Lower leg skin (tissue), 4 donors: ENCODE results near the gene SNCG. TPM values are rescaled to one million over a fixed set of nuclear protein-coding genes. Genes with fewer than 3 reads are reported as not detected.
"Not testable (repeated sequence)": the region's sequence is repeated elsewhere in the genome, so short reads cannot be mapped to it uniquely, and the experiment has no call there.

Experiments
- DNase-seq, 2 donors: peaks; one replicate each; pipeline ENCODE4 v3.0.0-alpha.2; 2019; ENCODE audit warnings: low spot score in 2 of 2
- H3K4me3 ChIP-seq: fragments of 200-600 bp; sonication (generic); 2 replicates; pipeline ENCODE4 v1.5.1; 2017; ENCODE audit warnings: mild to moderate bottlenecking, low read depth; ENCODE audit not compliant: poor library complexity, severe bottlenecking
- CTCF ChIP-seq, 3 donors: fragments of 450-650 bp; IDR thresholded peaks; one replicate each; pipeline ENCODE4 v1.5.1; 2016; ENCODE audit warnings: antibody characterized with exemption in 3 of 3, mild to moderate bottlenecking in 3 of 3, moderate library complexity in 2 of 3
- POLR2A ChIP-seq, 2 donors: fragments of 450-650 bp; IDR thresholded peaks; one replicate each; pipeline ENCODE4 v1.6.1; 2016 to 2017; ENCODE audit warnings: antibody characterized with exemption in 2 of 2, mild to moderate bottlenecking in 1 of 2, moderate library complexity in 1 of 2
- WGBS, 2 donors: methylation state at CpG; one replicate each; pipeline ENCODE4 v1.1.5; 2018; 5-methylcytosine and 5-hydroxymethylcytosine counted together
- intact Hi-C: fragments of 100-400 bp; cut with DNase I; formaldehyde crosslinking; loops from one replicate; pipeline ENCODE4 v1.15.0; 2023; ENCODE audit warnings: low total_unique reads
- total RNA-seq, 4 donors: library from RNA; depleted of rRNA; stranded (reverse); fragments of >200 nt; gene quantifications; one replicate each; pipeline ENCODE4 v1.1.0, GENCODE V29; 2016

The SNCG gene
- total RNA-seq, 4 donors from 2014 or later, result 26.5 to 62.9 (median 41.1) TPM

DNA sequence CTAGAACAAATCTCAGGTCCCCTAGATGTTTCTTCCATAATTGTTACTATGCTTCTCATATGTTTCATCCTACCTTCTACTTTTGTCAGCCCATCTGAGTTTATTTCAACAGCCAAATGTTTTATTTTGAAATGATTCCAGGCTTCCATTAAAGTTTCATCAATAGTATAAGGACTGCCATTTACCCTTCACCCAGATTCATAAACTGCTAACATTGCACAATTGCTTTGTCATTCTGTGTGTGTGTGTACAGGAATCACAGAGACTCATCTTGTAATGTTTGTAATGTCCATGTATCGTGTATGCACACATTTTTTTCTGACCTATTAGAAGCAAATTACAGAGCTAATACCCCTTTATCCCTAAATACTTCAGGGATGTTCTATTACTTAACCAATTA, 26.5 kb upstream of the SNCG start:
- 76 to 81% methylated on average over 1 of the region's 1 CpG for WGBS, 2 donors
- no peak overlapping the region for H3K4me3 ChIP-seq
- intact Hi-C loops, result no loop called here
- TF ChIP-seq POLR2A (IDR thresholded peaks at IDR 0.05) (no peak), CTCF (IDR thresholded peaks at IDR 0.05) (no peak)
- no peak for DNase-seq

DNA sequence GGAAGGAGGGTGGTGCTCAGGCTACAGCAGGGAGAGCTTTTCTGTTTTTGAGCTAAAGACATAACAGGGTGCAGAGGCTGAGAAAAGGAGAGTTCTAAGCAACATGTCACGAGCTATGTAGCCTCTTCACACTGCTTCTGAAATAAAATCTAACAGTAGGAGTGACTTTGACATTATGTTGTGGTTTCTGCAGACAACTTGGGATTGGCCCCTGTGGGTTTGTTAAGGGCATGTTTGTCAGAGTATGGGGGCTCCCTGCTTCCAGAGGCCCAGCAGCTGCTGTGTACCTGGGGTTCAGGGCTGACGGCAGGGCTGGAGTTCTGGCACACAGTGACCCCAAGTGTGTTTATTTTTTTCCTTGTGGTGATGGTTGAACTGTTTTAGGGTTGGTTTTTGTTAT, 25.7 kb upstream of the SNCG start:
- DNase-seq, result no peak
- 82 to 89% methylated on average over 2 of the region's 2 CpGs for WGBS, 2 donors
- TF ChIP-seq POLR2A (IDR thresholded peaks at IDR 0.05), result no peak
- no peak for TF ChIP-seq CTCF (IDR thresholded peaks at IDR 0.05)
- no peak overlapping the region for H3K4me3 ChIP-seq
- intact Hi-C loops, result no loop called here

GRCh38 chr10:86934162-86934711, 24.2 kb upstream of the SNCG start:
- DNase-seq, H3K4me3 ChIP-seq, intact Hi-C loops: not testable (repeated sequence)
- WGBS, 2 donors, result 81 to 90% methylated on average over 6 of the region's 6 CpGs

GRCh38 chr10:86936661-86937501, 21.5 kb upstream of the SNCG start:
- TF ChIP-seq POLR2A (IDR thresholded peaks at IDR 0.05) (no peak), CTCF (IDR thresholded peaks at IDR 0.05) (no peak)
- intact Hi-C loops, result no loop called here
- 82% methylated on average over 13 of the region's 13 CpGs for WGBS, 2 donors
- H3K4me3 ChIP-seq, result no peak overlapping the region
- peak in 1 of 2 donors; percentile 25 for DNase-seq

DNA sequence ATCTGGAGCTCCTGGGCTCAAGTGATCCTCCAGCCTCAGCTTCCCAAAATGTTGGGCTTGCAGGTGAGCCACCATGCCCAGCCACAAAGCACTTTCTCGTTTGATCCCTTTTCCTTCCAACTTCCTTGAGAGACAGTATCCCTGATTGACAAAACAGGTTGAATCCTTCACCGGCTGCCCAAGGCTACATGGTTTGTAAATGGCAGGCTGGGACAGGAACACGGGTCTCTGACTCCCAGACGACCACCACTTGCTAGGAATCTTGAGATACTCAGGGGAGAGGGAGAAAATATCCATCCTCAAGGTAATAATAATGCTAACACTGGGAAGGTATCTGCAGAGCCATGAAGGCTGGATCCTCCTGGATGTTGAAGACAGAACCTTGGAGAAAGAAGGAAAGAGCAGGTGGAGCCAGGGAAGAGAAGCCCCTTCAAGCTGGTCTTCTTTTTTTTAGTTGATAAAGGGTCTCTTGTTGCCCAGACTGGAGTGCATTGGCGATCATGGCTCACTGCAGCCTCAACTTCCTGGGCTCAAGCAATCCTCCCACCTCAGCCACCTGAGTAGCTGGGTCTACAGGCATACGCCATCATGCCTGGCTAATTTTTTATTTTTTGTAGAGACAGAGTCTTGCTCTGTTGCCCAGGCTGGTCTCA, 20.8 kb upstream of the SNCG start:
- H3K4me3 ChIP-seq, result no peak overlapping the region
- peak in 1 of 2 donors; percentile 52 for DNase-seq
- WGBS, 2 donors, result 69 to 76% methylated on average over 6 of the region's 6 CpGs
- no peak for TF ChIP-seq POLR2A (IDR thresholded peaks at IDR 0.05)
- no peak for TF ChIP-seq CTCF (IDR thresholded peaks at IDR 0.05)
- intact Hi-C loops, result no loop called here

DNA sequence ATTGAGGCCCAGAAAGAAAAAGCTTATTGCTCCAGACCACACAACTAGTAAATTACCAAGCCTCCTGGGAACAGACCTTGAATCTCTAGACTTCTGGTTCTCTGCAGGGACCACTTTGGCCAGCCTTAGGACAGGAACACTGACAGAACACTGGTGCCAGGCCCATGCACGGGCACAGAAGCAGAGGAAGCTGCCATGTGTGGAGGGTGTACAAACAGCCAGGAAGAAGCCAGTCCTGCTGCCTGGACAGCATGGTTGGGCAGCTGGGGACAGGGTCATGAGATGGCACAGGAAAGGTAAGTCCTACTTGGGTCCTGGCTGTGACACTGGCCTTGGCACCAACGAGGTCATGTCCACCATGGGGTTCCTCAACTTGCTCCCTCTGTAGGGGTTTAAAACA, 20.1 kb upstream of the SNCG start:
- no peak for TF ChIP-seq CTCF (IDR thresholded peaks at IDR 0.05)
- TF ChIP-seq POLR2A (IDR thresholded peaks at IDR 0.05), result no peak
- intact Hi-C loops, result no loop called here
- 76% methylated on average over 2 of the region's 2 CpGs for WGBS, 2 donors
- no peak for DNase-seq
- no peak overlapping the region for H3K4me3 ChIP-seq

DNA sequence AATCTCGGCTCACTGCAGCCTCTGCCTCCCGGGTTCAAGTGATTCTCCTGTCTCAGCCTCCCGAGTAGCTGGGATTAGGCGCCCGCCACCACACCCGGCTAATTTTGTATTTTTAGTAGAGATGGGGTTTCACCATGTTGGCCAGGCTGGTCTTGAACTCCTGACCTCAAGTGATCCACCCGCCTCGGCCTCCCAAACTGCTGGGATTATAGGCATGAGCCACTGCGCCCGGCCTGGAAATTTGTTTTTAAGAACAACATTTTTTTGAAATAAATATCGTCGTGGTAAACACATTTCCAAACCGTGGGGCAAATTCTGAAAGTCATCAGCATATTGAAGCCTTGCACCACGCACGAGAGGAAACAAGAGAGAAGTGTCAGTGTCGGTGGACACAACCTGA, 18.3 kb upstream of the SNCG start:
- 88% methylated on average over 16 of the region's 16 CpGs for WGBS, 2 donors
- intact Hi-C loops, H3K4me3 ChIP-seq, DNase-seq: not testable (repeated sequence)
